Adrenal gland (tissue), 5 donors: Measurements from ENCODE around the gene PGR.

Experiments
- POLR2A ChIP-seq, 2 donors: fragments of 450-650 bp; IDR thresholded peaks; one replicate each; pipeline ENCODE4 v1.6.1; 2017; ENCODE audit warnings: antibody characterized with exemption in 2 of 2, mild to moderate bottlenecking in 2 of 2, moderate library complexity in 1 of 2
- TF ChIP-seq, protein P1 (sequence below), 6 experiments: fragments of 450-650 bp in 4 of 6; fragments of 200-600 bp in 2 of 6; sonication (generic) in 1 of 6; IDR thresholded peaks; 1 replicate in 5 of 6; 2 replicates in 1 of 6; pipeline versions ENCODE4 v1.5.1 to v1.8.0; 2016 to 2021; ENCODE audit warnings: antibody characterized with exemption in 6 of 6, mild to moderate bottlenecking in 2 of 6, moderate library complexity in 1 of 6
- donor health status: DM: no; HTN: no; CAD: no.

DNA sequence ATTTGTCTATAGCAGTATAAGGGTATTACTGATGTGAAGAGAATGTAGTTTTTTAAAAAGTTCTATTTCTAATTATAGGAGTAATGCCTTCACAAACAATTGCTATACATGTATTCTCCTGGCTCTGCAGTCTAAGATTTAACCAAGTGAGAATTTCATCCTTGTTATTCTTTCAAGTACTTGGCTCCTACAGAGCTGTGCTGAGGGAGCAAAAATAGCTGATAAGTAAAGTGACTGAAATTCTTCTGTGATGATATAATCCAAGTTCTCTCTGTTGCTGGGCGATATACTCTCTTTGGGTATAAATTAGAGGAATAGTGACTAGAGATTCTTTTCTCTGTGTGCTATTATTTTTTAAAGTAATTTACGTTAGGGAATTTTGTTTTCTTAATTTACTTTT lies 68.0 kb downstream of the PGR start:
- TF ChIP-seq, protein P1, sequence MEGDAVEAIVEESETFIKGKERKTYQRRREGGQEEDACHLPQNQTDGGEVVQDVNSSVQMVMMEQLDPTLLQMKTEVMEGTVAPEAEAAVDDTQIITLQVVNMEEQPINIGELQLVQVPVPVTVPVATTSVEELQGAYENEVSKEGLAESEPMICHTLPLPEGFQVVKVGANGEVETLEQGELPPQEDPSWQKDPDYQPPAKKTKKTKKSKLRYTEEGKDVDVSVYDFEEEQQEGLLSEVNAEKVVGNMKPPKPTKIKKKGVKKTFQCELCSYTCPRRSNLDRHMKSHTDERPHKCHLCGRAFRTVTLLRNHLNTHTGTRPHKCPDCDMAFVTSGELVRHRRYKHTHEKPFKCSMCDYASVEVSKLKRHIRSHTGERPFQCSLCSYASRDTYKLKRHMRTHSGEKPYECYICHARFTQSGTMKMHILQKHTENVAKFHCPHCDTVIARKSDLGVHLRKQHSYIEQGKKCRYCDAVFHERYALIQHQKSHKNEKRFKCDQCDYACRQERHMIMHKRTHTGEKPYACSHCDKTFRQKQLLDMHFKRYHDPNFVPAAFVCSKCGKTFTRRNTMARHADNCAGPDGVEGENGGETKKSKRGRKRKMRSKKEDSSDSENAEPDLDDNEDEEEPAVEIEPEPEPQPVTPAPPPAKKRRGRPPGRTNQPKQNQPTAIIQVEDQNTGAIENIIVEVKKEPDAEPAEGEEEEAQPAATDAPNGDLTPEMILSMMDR (IDR thresholded peaks at IDR 0.05), result no peak
- TF ChIP-seq POLR2A (IDR thresholded peaks at IDR 0.05), result no peak
